NCI-H146 treated with DMSO at 0.1 percent for 48 hours (cell line): ENCODE data around the gene CERKL.
A peak's percentile ranks its signal among the peaks of the same experiment; 100 is the strongest.

ENCODE experiments used
- DNase-seq: peaks from one replicate; lab custom pipeline; 2025; ENCODE audit not compliant: unreplicated experiment; lab: John Stamatoyannopoulos, UW

Gene CERKL

GRCh38 chr2:181578829-181579228 is 78.1 kb downstream of the CERKL start:
- DNase-seq: no peak

DNA sequence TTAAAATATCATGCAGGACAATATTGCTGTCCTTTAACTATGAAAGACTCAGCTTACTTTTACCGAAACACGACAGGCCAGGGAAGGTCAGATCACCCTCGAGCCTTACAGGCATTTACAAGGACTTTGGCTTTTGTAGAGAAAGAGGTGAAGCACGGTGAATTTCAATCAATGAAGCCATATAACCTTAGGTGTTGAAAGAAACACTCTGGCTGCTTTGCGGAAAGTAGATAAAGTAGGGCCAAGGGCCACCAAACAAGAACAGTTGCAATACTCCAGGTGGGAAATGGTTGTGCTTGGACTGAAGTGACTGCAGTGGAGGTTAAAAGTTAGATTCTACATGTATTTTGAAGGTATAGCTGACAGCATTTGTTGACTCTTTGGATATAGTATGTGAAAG is 80.5 kb downstream of the CERKL start:
- DNase-seq: no peak

DNA sequence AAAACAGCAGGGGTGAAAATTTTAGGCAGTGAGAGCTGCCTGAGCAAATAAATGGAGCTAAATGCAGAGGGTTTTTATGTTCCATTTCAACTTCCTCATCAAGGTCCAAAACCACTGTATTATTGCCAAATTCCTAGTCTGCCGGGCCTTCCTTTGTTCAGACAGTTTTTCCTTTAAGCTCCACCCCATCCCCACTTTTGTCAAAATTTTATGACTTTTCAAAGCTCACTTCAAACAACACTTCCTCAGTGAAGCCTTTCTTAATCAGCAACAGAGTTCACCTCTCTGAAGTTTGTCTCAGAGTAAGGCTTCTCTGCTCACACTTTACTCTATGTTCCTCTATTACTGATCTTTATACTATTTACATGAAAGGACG is 81.3 kb downstream of the CERKL start:
- no peak for DNase-seq

DNA sequence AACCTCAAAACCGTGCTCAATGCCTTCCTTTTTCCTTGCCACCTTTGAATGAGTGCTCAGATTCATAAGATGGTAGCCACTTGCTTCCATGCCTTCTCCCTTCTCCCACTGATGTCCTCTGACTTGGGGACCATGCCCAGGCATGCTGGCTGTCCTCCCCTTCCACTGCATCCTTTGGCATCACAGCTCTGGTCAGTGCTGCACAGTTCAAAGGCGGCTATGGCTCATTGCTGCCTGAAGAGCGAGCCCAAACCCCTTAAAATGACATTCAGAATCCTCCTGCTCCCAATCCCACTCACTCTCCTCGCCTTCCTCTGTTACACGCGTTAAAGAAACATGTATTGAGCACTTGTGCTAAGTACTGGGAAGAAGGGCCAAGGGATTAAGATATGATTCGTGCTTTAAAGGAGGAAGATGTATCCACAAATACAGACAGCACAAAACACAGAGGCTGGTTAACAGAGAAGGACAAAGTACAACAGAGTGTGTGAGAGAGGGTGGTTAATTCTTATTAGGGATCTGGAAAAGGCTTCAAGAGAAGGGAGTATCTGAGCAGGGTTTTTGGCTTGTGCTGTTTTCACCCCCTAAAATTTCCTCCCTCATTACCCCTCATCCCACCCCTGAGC is 81.8 kb downstream of the CERKL start:
- DNase-seq: peak; percentile 38

- DNase-seq: peak; percentile 90
Observed at GRCh38 chr2:181574321-181574720, 82.6 kb downstream of the CERKL start.

DNA sequence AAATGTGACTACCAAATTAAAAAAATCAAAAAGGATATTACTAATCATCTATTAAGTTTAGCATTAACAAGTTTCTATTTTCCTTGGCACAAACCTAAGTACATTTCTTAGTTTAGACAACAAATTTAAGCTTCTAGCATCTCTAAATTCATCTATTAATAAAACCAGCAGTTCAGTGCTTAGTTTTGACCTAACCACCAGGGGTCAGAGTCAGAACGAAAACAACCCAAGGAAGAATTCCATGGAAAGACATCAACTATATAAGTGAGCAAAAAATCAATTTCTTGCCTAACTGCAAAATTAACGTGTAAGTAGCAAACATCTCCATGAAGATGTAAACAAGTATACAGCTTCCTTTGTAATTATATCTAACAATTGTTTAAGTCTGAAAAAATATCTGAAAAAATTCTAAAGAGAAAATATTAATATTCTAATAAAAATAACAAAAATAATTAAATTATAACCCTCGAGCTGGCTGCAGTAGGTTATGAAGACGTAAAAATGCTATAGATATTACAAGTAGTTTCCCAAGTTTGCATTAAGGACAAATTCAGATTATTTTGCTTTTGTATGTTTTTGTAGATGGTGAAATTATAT is 83.7 kb downstream of the CERKL start:
- DNase-seq: peak; percentile 42

DNA sequence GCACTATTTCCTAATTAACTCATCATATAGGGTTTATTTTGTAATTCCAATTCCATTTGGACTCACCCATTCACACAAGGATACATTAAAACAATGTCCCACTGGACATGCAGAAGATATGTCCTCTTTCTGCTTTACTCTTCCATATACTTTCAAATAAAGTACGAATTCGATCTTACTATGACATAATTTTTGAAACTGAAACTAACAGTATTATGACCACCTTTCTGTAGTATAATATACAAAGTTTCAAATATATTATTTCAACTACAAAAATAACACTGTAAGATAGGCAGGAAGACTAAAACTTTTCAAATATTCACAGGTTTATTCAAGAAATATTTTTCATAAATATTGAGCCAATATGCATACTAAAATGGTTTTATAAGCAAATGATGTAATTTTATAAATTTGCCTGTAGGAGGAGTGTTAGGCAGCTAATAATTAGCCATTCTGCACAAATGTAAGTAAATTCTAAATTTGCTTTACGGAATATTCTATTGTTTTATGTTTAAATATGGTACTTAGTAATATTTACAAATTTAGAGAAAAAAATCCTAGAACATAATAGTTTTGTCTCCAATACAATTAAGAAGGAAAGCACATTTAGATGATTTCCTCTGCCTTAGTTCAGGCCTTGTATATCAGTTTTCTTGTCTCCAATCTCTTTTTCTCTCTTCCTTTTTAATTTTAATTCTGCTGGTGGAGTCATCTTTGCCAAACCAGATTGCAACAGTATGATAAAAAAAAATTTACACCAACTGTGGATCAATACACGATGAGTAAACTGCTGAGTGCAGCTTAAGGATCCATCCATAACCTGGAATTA is 85.9 kb downstream of the CERKL start:
- no peak for DNase-seq

DNA sequence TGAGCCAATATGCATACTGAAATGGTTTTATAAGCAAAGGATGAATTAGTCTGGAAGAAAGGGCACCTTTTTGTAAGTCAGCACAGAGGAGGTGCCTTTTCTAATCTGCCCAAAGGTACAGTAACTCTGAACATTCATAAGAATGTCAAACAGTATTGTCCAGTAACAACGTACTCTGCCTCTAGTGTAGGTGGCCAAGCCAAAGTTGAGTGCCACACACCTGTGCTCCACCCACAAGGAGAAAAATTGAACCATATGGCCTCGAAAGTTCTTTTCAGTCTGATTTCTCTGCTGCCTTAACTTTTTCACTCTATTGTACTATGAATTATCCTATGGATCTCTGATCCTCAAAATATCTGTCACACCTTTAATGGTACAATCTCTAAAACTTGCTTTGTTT is 86.8 kb downstream of the CERKL start:
- DNase-seq: no peak

- DNase-seq: no peak
Observed at GRCh38 chr2:181566334-181567032, 90.4 kb downstream of the CERKL start.

DNA sequence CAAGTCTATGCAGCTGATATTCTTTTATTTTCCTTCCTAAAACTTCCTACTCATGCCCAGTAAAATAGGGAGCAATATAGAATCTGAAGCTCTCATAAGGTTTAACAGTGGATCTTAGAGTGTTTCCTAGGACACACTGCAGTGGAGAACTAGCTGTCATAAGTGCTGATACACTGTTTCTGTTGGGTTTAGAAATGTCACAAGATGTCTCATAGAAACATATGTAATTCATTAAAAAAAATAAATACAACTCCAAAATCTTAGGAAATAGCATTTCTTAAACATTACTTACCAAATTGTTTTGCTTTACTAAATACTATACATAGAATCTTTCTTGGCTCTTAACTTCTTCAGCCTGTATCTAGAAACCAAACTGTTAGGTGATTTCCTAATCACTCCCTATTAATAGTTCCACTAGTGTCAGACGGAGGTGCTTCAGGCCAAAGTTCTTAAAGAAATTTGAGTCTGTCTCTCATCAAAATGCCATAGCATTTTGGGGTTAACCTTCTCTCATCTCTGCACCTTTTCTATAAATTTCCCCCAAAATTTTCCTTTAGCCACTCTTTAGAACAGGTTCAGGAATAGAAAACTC is 93.7 kb downstream of the CERKL start:
- no peak for DNase-seq

DNA sequence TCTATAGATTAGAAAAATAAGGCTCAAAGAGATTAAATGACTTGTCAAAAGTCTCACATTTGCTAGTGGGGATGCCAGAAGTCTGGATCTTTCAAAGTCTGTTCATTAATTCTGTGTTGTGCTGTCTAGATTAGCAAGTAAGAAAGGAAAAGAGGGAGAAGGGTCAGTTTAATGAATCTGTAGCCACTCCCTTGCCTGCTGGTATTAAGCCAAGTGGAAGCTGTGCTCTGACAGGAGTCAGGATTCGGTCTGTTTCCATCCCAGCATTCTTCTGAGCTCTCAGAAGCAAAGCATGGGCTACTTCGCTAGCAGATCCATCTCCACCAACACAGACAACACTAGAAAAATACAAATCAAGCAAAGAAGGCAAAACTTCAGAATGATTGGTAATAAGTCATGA is 98.5 kb downstream of the CERKL start:
- DNase-seq: no peak

GRCh38 chr2:181554061-181554830 is 102.7 kb downstream of the CERKL start:
- DNase-seq: peak; percentile 23

- no peak for DNase-seq
Observed at GRCh38 chr2:181553244-181553643, 103.7 kb downstream of the CERKL start.

DNA sequence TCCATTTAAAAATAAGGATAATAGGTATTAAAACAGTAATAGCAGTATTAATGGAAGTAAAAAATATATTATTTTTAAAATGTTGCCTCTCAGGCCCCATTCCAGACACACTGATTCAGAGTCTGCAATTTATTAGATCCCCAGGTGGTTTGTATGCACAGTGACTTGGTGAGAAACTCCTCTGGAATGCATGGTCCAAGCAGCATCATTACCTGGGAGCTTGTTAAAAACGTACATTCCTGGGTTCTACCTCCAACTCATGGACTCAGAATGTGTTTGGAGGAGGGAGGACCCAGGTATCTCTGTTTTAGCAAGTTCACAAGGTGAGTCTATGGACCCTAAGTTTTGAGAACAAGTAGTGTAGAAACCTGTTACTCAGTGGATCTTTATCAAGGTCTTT is 104.1 kb downstream of the CERKL start:
- DNase-seq: no peak

- DNase-seq: no peak
Observed at GRCh38 chr2:181546086-181546485, 110.8 kb downstream of the CERKL start.

DNA sequence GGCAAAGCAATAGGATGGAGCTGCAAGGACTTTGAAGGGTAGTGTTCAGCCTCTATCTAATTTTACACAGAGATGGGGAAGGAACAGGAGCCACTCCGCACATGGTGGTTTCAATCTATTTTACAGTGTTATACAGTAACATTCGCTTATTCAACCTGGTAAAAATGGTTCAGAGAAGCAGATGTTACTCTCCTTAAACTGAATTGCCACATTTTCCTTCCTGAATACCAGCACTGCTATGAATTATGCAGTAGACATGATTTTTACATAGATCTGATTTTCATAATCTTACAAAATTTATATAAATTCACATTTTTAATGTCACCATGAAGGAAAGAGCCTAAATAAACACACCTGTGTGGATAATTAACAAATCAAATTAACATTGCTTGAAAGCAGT is 114.7 kb downstream of the CERKL start:
- DNase-seq: no peak

GRCh38 chr2:181540421-181540820 is 116.5 kb downstream of the CERKL start:
- DNase-seq: no peak

DNA sequence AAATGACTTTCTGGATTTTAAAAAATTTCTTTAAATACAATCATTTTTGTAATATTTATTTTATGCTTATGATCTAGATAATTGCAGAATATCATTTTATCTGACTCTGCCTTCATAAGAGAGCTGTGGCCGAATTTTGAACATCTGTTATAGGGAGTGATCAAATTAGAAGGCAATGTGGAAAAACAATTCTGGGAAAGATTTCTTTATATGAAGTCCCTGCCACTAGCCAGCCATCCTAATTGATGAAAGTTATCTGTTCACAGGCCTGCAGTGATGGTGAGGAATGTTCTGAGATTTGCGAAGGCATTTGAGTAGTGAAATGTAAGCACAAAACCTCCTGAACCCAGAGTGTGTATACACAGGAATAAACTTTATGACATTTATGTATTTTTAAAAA is 120.2 kb downstream of the CERKL start:
- no peak for DNase-seq

DNA sequence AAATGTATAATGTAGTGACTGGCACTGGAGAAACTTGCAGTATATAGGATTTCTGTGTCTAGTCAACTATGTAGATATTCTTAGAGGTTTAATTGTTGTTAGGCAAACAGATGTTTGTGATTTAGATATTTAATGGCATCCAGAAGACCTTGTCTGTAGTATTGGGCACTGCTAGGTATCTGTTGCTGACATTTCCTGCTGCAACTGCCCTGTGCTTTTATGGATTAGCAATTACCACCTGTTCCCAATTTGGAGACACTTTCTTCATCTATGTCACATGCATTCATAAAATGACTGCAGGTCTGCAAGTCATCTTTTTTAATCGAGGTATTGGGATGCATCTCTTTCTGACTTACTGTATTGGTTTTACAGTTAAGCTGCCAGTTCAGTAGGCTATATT is 128.5 kb downstream of the CERKL start:
- no peak for DNase-seq

GRCh38 chr2:181527058-181527457 is 129.8 kb downstream of the CERKL start:
- no peak for DNase-seq

- DNase-seq: no peak
Observed at GRCh38 chr2:181526014-181526413, 130.9 kb downstream of the CERKL start.
